Measurements from ENCODE around the gene USP17L27.
A peak's percentile ranks its signal among the peaks of the same experiment; 100 is the strongest.
"Not testable (repeated sequence)": the region's sequence is repeated elsewhere in the genome, so short reads cannot be mapped to it uniquely, and the experiment has no call there.

USP17L27 gene, protein sequence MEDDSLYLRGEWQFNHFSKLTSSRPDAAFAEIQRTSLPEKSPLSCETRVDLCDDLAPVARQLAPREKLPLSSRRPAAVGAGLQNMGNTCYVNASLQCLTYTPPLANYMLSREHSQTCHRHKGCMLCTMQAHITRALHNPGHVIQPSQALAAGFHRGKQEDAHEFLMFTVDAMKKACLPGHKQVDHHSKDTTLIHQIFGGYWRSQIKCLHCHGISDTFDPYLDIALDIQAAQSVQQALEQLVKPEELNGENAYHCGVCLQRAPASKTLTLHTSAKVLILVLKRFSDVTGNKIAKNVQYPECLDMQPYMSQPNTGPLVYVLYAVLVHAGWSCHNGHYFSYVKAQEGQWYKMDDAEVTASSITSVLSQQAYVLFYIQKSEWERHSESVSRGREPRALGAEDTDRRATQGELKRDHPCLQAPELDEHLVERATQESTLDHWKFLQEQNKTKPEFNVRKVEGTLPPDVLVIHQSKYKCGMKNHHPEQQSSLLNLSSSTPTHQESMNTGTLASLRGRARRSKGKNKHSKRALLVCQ

GRCh38 chr4:9343848-9344247, at the start of gene USP17L27:
TSS of gene USP17L27 (plus strand) at chr4:9344148. CDS start at chr4:9344148, 0 bp downstream.
- DNase-seq, result not testable (repeated sequence)

DNA sequence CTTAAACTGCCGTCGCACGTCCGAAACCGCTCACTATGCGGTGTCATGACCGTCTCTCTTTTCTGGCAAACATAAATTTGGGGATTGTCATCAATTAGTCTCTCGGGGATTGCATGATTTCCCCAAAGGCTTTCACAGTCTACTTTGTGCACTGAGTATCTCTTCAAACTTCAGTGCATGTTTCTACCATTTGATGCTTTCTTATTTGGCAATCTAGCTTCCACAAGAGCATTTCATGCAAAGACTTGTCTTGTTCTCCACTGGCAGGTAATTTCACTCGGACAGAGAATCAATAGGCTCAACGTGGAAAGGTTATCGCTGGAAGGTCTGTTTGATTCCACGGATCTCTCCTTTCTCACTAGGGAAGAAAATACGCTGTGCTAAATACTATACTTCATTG, 19.8 kb upstream of the USP17L27 start:
- not testable (repeated sequence) for DNase-seq

DNA sequence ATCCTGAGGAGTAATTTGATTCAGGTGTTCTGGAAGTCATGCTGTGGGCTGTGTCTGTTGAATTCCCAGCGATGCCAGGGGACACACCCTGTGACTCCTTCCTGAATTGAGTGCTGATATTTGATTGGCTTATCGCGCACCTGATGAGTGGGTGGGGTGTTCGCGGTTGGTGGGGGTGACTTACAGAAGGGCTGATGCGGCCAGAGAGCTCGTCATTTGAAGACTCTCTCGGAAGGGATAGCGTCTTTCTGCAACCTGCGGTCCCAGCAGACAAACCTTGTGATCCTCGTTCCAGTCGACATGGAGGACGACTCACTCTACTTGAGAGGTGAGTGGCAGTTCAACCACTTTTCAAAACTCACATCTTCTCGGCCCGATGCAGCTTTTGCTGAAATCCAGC, 19.1 kb upstream of the USP17L27 start, which contains the start of gene USP17L24:
Gene USP17L24 (plus strand): TSS at position 301 of the 400 bp plus-strand sequence. CDS start 0 bp downstream, at position 301.
- DNase-seq, result not testable (repeated sequence)

DNA sequence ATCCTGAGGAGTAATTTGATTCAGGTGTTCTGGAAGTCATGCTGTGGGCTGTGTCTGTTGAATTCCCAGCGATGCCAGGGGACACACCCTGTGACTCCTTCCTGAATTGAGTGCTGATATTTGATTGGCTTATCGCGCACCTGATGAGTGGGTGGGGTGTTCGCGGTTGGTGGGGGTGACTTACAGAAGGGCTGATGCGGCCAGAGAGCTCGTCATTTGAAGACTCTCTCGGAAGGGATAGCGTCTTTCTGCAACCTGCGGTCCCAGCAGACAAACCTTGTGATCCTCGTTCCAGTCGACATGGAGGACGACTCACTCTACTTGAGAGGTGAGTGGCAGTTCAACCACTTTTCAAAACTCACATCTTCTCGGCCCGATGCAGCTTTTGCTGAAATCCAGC, 14.3 kb upstream of the USP17L27 start, which contains the start of gene USP17L25:
Gene USP17L25 (plus strand): TSS at position 301 of the 400 bp plus-strand sequence. CDS start 0 bp downstream, at position 301.
- not testable (repeated sequence) for DNase-seq

DNA sequence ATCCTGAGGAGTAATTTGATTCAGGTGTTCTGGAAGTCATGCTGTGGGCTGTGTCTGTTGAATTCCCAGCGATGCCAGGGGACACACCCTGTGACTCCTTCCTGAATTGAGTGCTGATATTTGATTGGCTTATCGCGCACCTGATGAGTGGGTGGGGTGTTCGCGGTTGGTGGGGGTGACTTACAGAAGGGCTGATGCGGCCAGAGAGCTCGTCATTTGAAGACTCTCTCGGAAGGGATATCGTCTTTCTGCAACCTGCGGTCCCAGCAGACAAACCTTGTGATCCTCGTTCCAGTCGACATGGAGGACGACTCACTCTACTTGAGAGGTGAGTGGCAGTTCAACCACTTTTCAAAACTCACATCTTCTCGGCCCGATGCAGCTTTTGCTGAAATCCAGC, 9.6 kb upstream of the USP17L27 start, which contains the start of gene USP17L26:
Gene USP17L26 (plus strand): TSS at position 301 of the 400 bp plus-strand sequence. CDS start 0 bp downstream, at position 301.
- DNase-seq, result not testable (repeated sequence)

DNA sequence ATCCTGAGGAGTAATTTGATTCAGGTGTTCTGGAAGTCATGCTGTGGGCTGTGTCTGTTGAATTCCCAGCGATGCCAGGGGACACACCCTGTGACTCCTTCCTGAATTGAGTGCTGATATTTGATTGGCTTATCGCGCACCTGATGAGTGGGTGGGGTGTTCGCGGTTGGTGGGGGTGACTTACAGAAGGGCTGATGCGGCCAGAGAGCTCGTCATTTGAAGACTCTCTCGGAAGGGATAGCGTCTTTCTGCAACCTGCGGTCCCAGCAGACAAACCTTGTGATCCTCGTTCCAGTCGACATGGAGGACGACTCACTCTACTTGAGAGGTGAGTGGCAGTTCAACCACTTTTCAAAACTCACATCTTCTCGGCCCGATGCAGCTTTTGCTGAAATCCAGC, 4.8 kb upstream of the USP17L27 start, which contains the start of gene USP17L5:
Gene USP17L5 (plus strand): TSS at position 301 of the 400 bp plus-strand sequence. CDS start 0 bp downstream, at position 301.
- not testable (repeated sequence) for DNase-seq

GRCh38 chr4:9348593-9348992, 4.6 kb downstream of the USP17L27 start, which contains the start of gene USP17L28:
TSS of gene USP17L28 (plus strand) at chr4:9348893. CDS start at chr4:9348893, 0 bp downstream.
- not testable (repeated sequence) for DNase-seq

DNA sequence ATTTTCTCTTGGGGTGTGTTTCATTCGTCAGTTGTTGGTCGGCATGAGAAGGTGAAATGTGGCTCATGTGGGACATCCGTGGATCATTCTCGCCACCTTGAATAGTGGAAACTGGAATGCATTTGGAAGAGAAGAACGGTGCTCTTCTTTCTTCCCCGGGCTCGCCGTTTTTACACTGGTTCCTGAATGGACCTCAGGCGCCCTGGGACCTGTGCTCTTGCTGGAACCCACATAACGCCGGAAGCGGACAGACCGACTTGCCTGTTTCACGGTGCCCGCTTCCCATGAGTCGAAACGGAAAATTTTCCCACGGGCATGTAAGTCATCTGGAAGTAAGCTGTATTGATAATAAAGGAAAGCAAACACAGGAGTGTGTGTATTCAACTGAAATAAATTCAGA, 6.9 kb downstream of the USP17L27 start:
- DNase-seq, result not testable (repeated sequence)

DNA sequence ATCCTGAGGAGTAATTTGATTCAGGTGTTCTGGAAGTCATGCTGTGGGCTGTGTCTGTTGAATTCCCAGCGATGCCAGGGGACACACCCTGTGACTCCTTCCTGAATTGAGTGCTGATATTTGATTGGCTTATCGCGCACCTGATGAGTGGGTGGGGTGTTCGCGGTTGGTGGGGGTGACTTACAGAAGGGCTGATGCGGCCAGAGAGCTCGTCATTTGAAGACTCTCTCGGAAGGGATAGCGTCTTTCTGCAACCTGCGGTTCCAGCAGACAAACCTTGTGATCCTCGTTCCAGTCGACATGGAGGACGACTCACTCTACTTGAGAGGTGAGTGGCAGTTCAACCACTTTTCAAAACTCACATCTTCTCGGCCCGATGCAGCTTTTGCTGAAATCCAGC, 9.4 kb downstream of the USP17L27 start, which contains the start of gene USP17L29:
Gene USP17L29 (plus strand): TSS at position 301 of the 400 bp plus-strand sequence. CDS start 0 bp downstream, at position 301.
- DNase-seq, result not testable (repeated sequence)

DNA sequence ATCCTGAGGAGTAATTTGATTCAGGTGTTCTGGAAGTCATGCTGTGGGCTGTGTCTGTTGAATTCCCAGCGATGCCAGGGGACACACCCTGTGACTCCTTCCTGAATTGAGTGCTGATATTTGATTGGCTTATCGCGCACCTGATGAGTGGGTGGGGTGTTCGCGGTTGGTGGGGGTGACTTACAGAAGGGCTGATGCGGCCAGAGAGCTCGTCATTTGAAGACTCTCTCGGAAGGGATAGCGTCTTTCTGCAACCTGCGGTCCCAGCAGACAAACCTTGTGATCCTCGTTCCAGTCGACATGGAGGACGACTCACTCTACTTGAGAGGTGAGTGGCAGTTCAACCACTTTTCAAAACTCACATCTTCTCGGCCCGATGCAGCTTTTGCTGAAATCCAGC, 18.9 kb downstream of the USP17L27 start, which contains the start of gene USP17L30:
Gene USP17L30 (plus strand): TSS at position 301 of the 400 bp plus-strand sequence. CDS start 0 bp downstream, at position 301.
- DNase-seq, result not testable (repeated sequence)

DNA sequence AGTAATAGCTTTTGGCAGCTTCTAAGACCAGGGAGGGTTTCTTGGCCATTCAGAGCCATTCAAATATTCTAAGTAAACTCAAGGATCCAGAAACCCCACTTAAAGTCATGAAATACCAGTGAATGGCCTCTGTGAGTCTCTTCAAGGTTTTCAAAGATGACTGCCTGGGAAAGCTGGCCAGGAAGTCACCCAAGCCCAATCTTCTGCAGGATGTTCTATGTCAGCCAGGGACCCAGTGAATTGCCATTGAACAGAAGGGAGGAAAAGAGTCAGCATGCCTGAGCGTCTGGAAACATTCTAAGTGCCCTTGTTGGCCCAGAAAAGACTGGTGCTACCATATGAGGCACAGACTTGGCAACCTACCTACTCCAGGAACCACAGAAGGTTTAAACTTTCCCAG, 35.9 kb downstream of the USP17L27 start:
- not testable (repeated sequence) for DNase-seq

DNA sequence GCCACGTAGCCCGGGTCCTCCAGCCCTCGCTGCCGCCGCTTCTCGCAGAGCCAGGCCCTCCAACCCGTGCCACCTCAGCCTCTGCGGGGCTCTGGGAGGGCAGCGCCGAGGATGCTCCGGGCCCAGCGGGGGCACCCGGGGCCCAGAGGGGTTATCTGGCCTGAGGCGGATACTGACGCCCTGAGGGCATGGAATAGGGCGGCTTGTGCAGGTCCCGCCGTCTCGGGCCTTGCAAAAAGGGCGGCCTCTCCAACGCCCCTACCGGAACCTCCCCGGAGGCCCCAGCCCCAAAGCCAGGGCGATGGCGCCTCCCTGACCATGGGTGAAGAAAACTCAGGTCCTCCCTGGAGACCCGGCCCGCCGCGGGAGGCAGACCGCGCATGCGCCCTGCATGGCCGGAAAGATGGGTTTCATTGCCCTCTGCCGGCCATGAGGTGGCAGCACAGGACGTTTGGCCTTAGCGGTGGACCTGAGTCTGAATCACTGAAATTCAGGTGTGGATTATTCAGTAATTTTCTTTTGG, 37.1 kb downstream of the USP17L27 start:
- DNase-seq, result peak; percentile 57 to 59

DNA sequence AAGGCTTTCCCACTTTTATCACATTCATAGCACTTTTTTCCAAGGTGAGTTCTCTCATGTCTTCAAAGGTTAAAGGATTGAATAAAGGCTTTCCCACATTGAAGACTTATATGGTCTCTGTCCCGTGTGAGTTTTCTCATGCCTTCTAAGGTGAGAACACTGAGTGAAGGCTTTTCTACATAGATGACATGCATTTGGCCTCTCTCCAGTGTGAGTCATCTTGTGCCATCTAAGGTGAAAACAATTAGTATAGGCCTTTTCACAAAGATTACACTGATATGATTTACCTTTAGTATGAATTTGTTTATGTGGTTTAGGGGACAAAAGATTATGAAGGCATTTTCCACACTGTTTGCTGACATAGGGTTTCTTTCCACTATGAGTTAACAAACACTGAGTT, 40.2 kb downstream of the USP17L27 start:
- DNase-seq, result no peak

DNA sequence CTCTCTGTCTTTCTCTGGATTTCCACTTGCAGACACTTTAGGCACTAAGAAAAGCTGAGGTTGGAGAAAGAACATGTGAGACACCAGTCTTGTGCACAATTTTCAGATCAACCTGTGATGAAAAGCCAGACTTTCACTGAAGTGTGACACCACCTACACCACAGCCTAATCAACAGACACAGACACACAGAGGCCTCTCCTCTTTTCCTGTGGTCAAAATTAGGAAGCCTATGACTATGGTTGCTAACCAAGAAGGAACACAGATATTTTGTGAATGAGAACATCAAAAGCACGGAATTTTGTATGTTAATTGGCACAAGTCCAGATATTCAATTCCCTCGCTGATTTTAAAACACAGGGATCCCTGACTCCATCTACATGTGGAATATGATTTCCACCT, 45.1 kb downstream of the USP17L27 start:
- not testable (repeated sequence) for DNase-seq

All from activated CD4-positive, alpha-beta T cell treated with anti-CD3 and anti-CD28 coated beads, Interleukin-2, amount 50 U/mL, for 4 hours (primary cell).